Endothelial cell of umbilical vein (primary cell): ENCODE results near the gene LPAR3. TPM values are rescaled to one million over a fixed set of nuclear protein-coding genes. Genes with fewer than 3 reads are reported as not detected.

ENCODE experiments used
- BruUV-seq: library from RNA; stranded (reverse); fragments of 400-500 nt; replicated peaks from 2 replicates; lab custom pipeline; 2021; lab: Mats Ljungman, UMichigan
- CTCF ChIA-PET: fragments of 300-600, 350-600 bp; sonication (Branson Sonifier 250); formaldehyde crosslinking; loops from one replicate; lab custom pipeline; 2021; ENCODE audit warnings: antibody characterized with exemption, inconsistent platforms; lab: Charles Lee
- POLR2A ChIA-PET: fragments of 300-600, 350-600 bp; sonication (Branson Sonifier 250); formaldehyde crosslinking; loops from one replicate; lab custom pipeline; 2021; ENCODE audit warnings: antibody characterized with exemption, inconsistent platforms; lab: Charles Lee
- DNase-seq: peaks from one replicate; pipeline ENCODE4 v3.0.0-alpha.2; 2011; ENCODE audit warnings: low read depth, low spot score
- FAIRE-seq: peaks from 2 replicates; lab custom pipeline; 2011; peaks lifted over from hg19 to GRCh38; lab: Jason Lieb, UNC
- H2AFZ ChIP-seq: 2 replicates; pipeline ENCODE4 v1.6.0; 2012; ENCODE audit warnings: low read depth, low read length, control low read depth, inconsistent platforms
- H3K27ac ChIP-seq: 2 replicates; pipeline ENCODE4 v1.5.1; 2011; ENCODE audit warnings: low read depth, mild to moderate bottlenecking, control low read depth, low read length, moderate library complexity; ENCODE audit not compliant: insufficient read depth
- H3K27me3 ChIP-seq, 2 experiments: 2 replicates each; pipeline versions ENCODE4 v1.6.0 to v1.6.1; 2011; ENCODE audit warnings: low read length in 2 of 2, mixed read lengths in 1 of 2; ENCODE audit not compliant: control insufficient read depth in 2 of 2, insufficient read depth in 2 of 2
- H3K36me3 ChIP-seq, 2 experiments: 2 replicates in 1 of 2; 3 replicates in 1 of 2; pipeline ENCODE4 v1.5.1; 2011; ENCODE audit warnings: low read length in 2 of 2, mild to moderate bottlenecking in 1 of 2, moderate library complexity in 1 of 2; ENCODE audit not compliant: control insufficient read depth in 2 of 2, insufficient read depth in 2 of 2; ENCODE audit errors: extremely low read depth in 1 of 2
- H3K4me1 ChIP-seq: 3 replicates; pipeline ENCODE4 v1.5.1; 2011; ENCODE audit warnings: mild to moderate bottlenecking, low read length; ENCODE audit not compliant: control insufficient read depth, insufficient read depth; ENCODE audit errors: extremely low read depth
- H3K4me2 ChIP-seq: 2 replicates; pipeline ENCODE4 v1.6.1; 2011; ENCODE audit warnings: low read length, control low read depth, mixed read lengths; ENCODE audit not compliant: insufficient read depth
- H3K4me3 ChIP-seq, 3 experiments: fragments of 200-600 bp in 1 of 3; sonication (generic), shearing (Covaris generic) in 1 of 3; replicated peaks in 1 of 3; 2 replicates each; pipeline ENCODE4 v1.5.1; 2011 to 2016; ENCODE audit warnings: control low read depth in 3 of 3, low read length in 3 of 3, mild to moderate bottlenecking in 2 of 3, inconsistent platforms in 1 of 3, low read depth in 1 of 3, moderate library complexity in 1 of 3; ENCODE audit not compliant: insufficient read depth in 1 of 3
- H3K79me2 ChIP-seq: 2 replicates; pipeline ENCODE4 v1.6.0; 2012; ENCODE audit warnings: low read length, inconsistent platforms; ENCODE audit not compliant: control insufficient read depth, insufficient read depth
- H3K9ac ChIP-seq: replicated peaks from 2 replicates; pipeline ENCODE3; 2011; ENCODE audit warnings: low read length, control low read depth; ENCODE audit not compliant: insufficient read depth; ENCODE audit errors: extremely low read depth
- H3K9me1 ChIP-seq: replicated peaks from 3 replicates; pipeline ENCODE4 v1.6.0; 2011; ENCODE audit warnings: mild to moderate bottlenecking, low read length; ENCODE audit not compliant: control insufficient read depth, insufficient read depth; ENCODE audit errors: extremely low read depth
- H3K9me3 ChIP-seq: replicated peaks from 2 replicates; pipeline ENCODE4 v1.5.1; 2012; ENCODE audit warnings: low read length, inconsistent platforms; ENCODE audit not compliant: control insufficient read depth, insufficient read depth
- H4K20me1 ChIP-seq: replicated peaks from 2 replicates; pipeline ENCODE3; 2011; ENCODE audit warnings: mild to moderate bottlenecking, low read length; ENCODE audit not compliant: control insufficient read depth, insufficient read depth; ENCODE audit errors: extremely low read depth
- CTCF ChIP-seq, 2 donors: IDR thresholded peaks; 1 replicate in 1 of 2; 2 replicates in 1 of 2; pipeline ENCODE4 v1.5.1; 2011; ENCODE audit warnings: low read length in 2 of 2, mild to moderate bottlenecking in 2 of 2, moderate library complexity in 2 of 2, control low read depth in 1 of 2, inconsistent platforms in 1 of 2, low read depth in 1 of 2; ENCODE audit not compliant: insufficient read depth in 1 of 2; ENCODE audit errors: extremely low read depth in 1 of 2
- FOS ChIP-seq: IDR thresholded peaks from 2 replicates; pipeline ENCODE4 v1.6.1; 2011; ENCODE audit warnings: mild to moderate bottlenecking, low read length, moderate library complexity, borderline replicate concordance; ENCODE audit not compliant: insufficient read depth
- GATA2 ChIP-seq: IDR thresholded peaks from 2 replicates; pipeline ENCODE4 v1.7.0; 2011; ENCODE audit warnings: low read depth, mild to moderate bottlenecking, moderate library complexity, mixed read lengths, low read length; ENCODE audit not compliant: insufficient read length, insufficient read depth
- JUN ChIP-seq: IDR thresholded peaks from 2 replicates; pipeline ENCODE4 v1.6.1; 2011; ENCODE audit warnings: borderline replicate concordance, low read depth; ENCODE audit not compliant: insufficient read length, insufficient read depth
- POLR2AphosphoS5 ChIP-seq: IDR thresholded peaks from 2 replicates; pipeline ENCODE4 v1.6.1; 2012; ENCODE audit warnings: low read depth, mild to moderate bottlenecking, control low read depth, low read length, moderate library complexity; ENCODE audit not compliant: insufficient read depth
- dilution Hi-C: fragments of 300-500 bp; cut with MboI; formaldehyde crosslinking; loops from one replicate; pipeline ENCODE4 v1.15.0; 2019; ENCODE audit warnings: low sequenced_read_pairs; ENCODE audit not compliant: extremely low pct_ligation_motif_present
- intact Hi-C: fragments of 100-400 bp; cut with micrococcal nuclease; formaldehyde crosslinking; loops from one replicate; pipeline ENCODE4 v1.10.0; 2022
- polyA plus RNA-seq, 4 experiments: library from polyadenylated mRNA; depleted of rRNA in 3 of 4; stranded (reverse) in 3 of 4; unstranded in 1 of 4; fragments of >200 nt; gene quantifications; 2 replicates each; pipeline versions ENCODE4 v1.2.1 to v1.2.3, GENCODE V29; 2011 to 2012; ENCODE audit warnings: missing spikeins in 1 of 4
- total RNA-seq: library from RNA; stranded (reverse); gene quantifications from 2 replicates; pipeline ENCODE4 v1.2.3, GENCODE V29; 2021

Gene LPAR3
- total and polyA plus RNA-seq, 2 donors (not counting 3 experiments of a cell fraction or from before 2014, with no cell fraction given), result not detected

GRCh38 chr1:84845357-84845756 lies 47.6 kb downstream of the LPAR3 start:
- no peak for TF ChIP-seq JUN
- Histone ChIP-seq H3K4me2 (no peak overlapping the region), H3K79me2 (no peaks in the 10 kb centered on the region), H2AFZ (no peak overlapping the region), H3K9ac (no peak overlapping the region), H3K4me3 (no peak overlapping the region), H3K27ac (no peak overlapping the region), H3K9me1 (no peaks in the 10 kb centered on the region), H3K4me1 (peaks cover 2% of the 10 kb centered on the region), H3K36me3 (no peaks in the 10 kb centered on the region), H4K20me1 (no peaks in the 10 kb centered on the region), H3K27me3 (peaks cover 1 to 14% of the 10 kb centered on the region in 2 experiments), H3K9me3 (no peaks in the 10 kb centered on the region)
- dilution Hi-C loops (no loop called here), intact Hi-C loops (no loop called here)
- no TSS peak for BruUV-seq
- CTCF ChIA-PET, result interaction anchor here (1.7 to 2.0 kb wide), 2 partner anchors 11 to 74 kb away, joined by 6 to 10 read pairs; no protein-coding TSS in a partner anchor
- no peak for DNase-seq
- no peak for FAIRE-seq
- POLR2A ChIA-PET, result no interaction called here

GRCh38 chr1:84844094-84844493 lies 48.9 kb downstream of the LPAR3 start:
- TF ChIP-seq POLR2AphosphoS5, result no peak
- TF ChIP-seq CTCF (IDR thresholded peaks at IDR 0.05; ENCODE audit: extremely low read depth in 1 of 2, insufficient read depth in 1 of 2, low read depth in 1 of 2, low read length in 2 of 2), result no peak
- no peak for TF ChIP-seq FOS
- no peak for TF ChIP-seq GATA2
- Histone ChIP-seq H3K36me3 (no peaks in the 10 kb centered on the region), H3K9me3 (no peaks in the 10 kb centered on the region), H4K20me1 (no peaks in the 10 kb centered on the region), H3K4me2 (no peak overlapping the region), H3K4me3 (no peak overlapping the region), H3K79me2 (no peaks in the 10 kb centered on the region), H3K9ac (no peak overlapping the region), H3K9me1 (no peaks in the 10 kb centered on the region), H3K4me1 (peaks cover 2% of the 10 kb centered on the region), H3K27me3 (peaks cover 1 to 14% of the 10 kb centered on the region in 2 experiments), H2AFZ (no peak overlapping the region), H3K27ac (no peak overlapping the region)
- FAIRE-seq (no peak), DNase-seq (no peak)
- ChIA-PET CTCF (interaction anchor here (1.2 to 2.0 kb wide), 4 partner anchors 10 to 72 kb away, joined by 3 to 10 read pairs (median 4); no protein-coding TSS in a partner anchor), POLR2A (interaction anchor here (0.6 kb wide), 1 partner anchor 1189 kb away, joined by 4 read pairs; no protein-coding TSS in a partner anchor)
- BruUV-seq, result no TSS peak
- dilution Hi-C loops (no loop called here), intact Hi-C loops (no loop called here)
